Common myeloid progenitor, CD34-positive (primary cell): ENCODE measurements around the gene ROCK2.

Experiments used
- CTCF ChIA-PET: fragments of 350-600 bp; sonication (Branson Sonifier 250); formaldehyde crosslinking; loops from one replicate; lab custom pipeline; 2021; ENCODE audit warnings: antibody characterized with exemption; lab: Charles Lee
- POLR2A ChIA-PET: fragments of 350-600 bp; sonication (Branson Sonifier 250); formaldehyde crosslinking; loops from one replicate; lab custom pipeline; 2021; ENCODE audit warnings: antibody characterized with exemption; lab: Charles Lee
- DNase-seq, 3 donors: peaks; one replicate each; pipeline versions ENCODE4 v3.0.0 to v3.0.0-alpha.2; 2013
- H3K27ac ChIP-seq, 2 experiments: 1 replicate in 1 of 2; 2 replicates in 1 of 2; pipeline ENCODE4 v1.7.0; 2013; ENCODE audit warnings: inconsistent platforms in 2 of 2, low read length in 2 of 2, mild to moderate bottlenecking in 2 of 2, low read depth in 1 of 2, moderate library complexity in 1 of 2; ENCODE audit not compliant: severe bottlenecking in 2 of 2, insufficient read depth in 1 of 2, poor library complexity in 1 of 2
- H3K27me3 ChIP-seq, 5 experiments: replicated peaks in 2 of 5; 1 replicate in 3 of 5; 2 replicates in 2 of 5; pipeline versions ENCODE4 v1.6.1 to v1.7.0; 2013; ENCODE audit warnings: low read length in 4 of 5, mild to moderate bottlenecking in 2 of 5, moderate library complexity in 2 of 5, inconsistent platforms in 1 of 5; ENCODE audit not compliant: insufficient read depth in 5 of 5, control insufficient read depth in 4 of 5
- H3K36me3 ChIP-seq, 4 experiments: 1 replicate in 2 of 4; 2 replicates in 2 of 4; pipeline versions ENCODE4 v1.6.1 to v1.7.0; 2013; ENCODE audit warnings: low read length in 3 of 4, control low read depth in 1 of 4, mild to moderate bottlenecking in 1 of 4; ENCODE audit not compliant: control insufficient read depth in 4 of 4, insufficient read depth in 4 of 4
- H3K4me1 ChIP-seq, 4 experiments: 1 replicate in 3 of 4; 2 replicates in 1 of 4; pipeline versions ENCODE4 v1.6.1 to v1.7.1; 2013; ENCODE audit warnings: low read length in 3 of 4, mild to moderate bottlenecking in 3 of 4, control low read depth in 1 of 4, inconsistent platforms in 1 of 4, moderate library complexity in 1 of 4; ENCODE audit not compliant: control insufficient read depth in 4 of 4, insufficient read depth in 4 of 4; ENCODE audit errors: control extremely low read depth in 1 of 4
- H3K4me3 ChIP-seq, 7 experiments: 1 replicate in 4 of 7; 2 replicates in 3 of 7; pipeline versions ENCODE4 v1.5.1 to v1.7.0; 2013; ENCODE audit warnings: mild to moderate bottlenecking in 7 of 7, low read length in 6 of 7, moderate library complexity in 6 of 7, inconsistent platforms in 2 of 7, low read depth in 2 of 7, control low read depth in 1 of 7; ENCODE audit not compliant: insufficient read depth in 4 of 7, control insufficient read depth in 1 of 7; ENCODE audit errors: extremely low read depth in 1 of 7
- H3K9me3 ChIP-seq, 5 experiments: 1 replicate in 4 of 5; 2 replicates in 1 of 5; pipeline versions ENCODE4 v1.6.1 to v1.7.1; 2013; ENCODE audit warnings: low read length in 4 of 5, mild to moderate bottlenecking in 2 of 5, inconsistent platforms in 1 of 5, low read depth in 1 of 5, moderate library complexity in 1 of 5; ENCODE audit not compliant: control insufficient read depth in 4 of 5, insufficient read depth in 2 of 5; ENCODE audit errors: control extremely low read depth in 1 of 5
- WGBS: methylation state at CpG from one replicate; pipeline ENCODE4 v1.1.5; 2013; ENCODE audit not compliant: insufficient coverage; 5-methylcytosine and 5-hydroxymethylcytosine counted together

The ROCK2 gene

GRCh38 chr2:11203480-11203879 lies 141.0 kb downstream of the ROCK2 start:
- peaks cover 6 to 22% (median 15%) of the 10 kb centered on the region in 4 experiments for H3K4me1 ChIP-seq
- CTCF ChIA-PET = interaction anchor here (0.6 to 2.0 kb wide), 6 partner anchors 12 to 371 kb away, joined by 3 to 10 read pairs (median 4); a partner anchor contains a TSS
- H3K27me3 ChIP-seq = no peaks in the 10 kb centered on the region
- peak; percentile 34 to 80 (median 70) for DNase-seq
- WGBS = 17% methylated on average over 1 of the region's 3 CpGs
- peaks cover 12 to 33% (median 19%) of the 10 kb centered on the region in 4 experiments for H3K36me3 ChIP-seq
- H3K9me3 ChIP-seq = no peaks in the 10 kb centered on the region
- H3K4me3 ChIP-seq = peak overlapping the region in 2 of 7 experiments; percentile 23 to 24
- POLR2A ChIA-PET = interaction anchor here (0.5 kb wide), 1 partner anchor 70 kb away, joined by 6 read pairs; a partner anchor contains a TSS
- H3K27ac ChIP-seq = peak overlapping the region in 1 of 2 experiments; percentile 19

- ChIA-PET POLR2A (no interaction called here), CTCF (interaction anchor here (1.0 kb wide), 1 partner anchor 33 kb away, joined by 3 read pairs; no protein-coding TSS in a partner anchor)
- no peaks in the 10 kb centered on the region for H3K9me3 ChIP-seq
- H3K4me3 ChIP-seq = no peak overlapping the region
- peaks cover 9 to 37% (median 20%) of the 10 kb centered on the region in 4 experiments for H3K36me3 ChIP-seq
- peaks cover 6 to 22% (median 15%) of the 10 kb centered on the region in 4 experiments for H3K4me1 ChIP-seq
- no peak overlapping the region for H3K27ac ChIP-seq
- no peaks in the 10 kb centered on the region for H3K27me3 ChIP-seq
- no peak for DNase-seq
- WGBS = 100% methylated on average over 2 of the region's 5 CpGs
These were observed 142.5 kb downstream of the ROCK2 start for GRCh38 chr2:11201969-11202368.

- Histone ChIP-seq H3K27ac (no peak overlapping the region), H3K4me1 (peaks cover 6 to 22% (median 15%) of the 10 kb centered on the region in 4 experiments), H3K4me3 (no peak overlapping the region), H3K27me3 (no peaks in the 10 kb centered on the region), H3K36me3 (peaks cover 16 to 46% (median 25%) of the 10 kb centered on the region in 4 experiments), H3K9me3 (no peaks in the 10 kb centered on the region)
- DNase-seq = no peak
- ChIA-PET CTCF (interaction anchor here (1.0 kb wide), 1 partner anchor 13 kb away, joined by 4 read pairs; no protein-coding TSS in a partner anchor), POLR2A (no interaction called here)
- 100% methylated on average over 2 of the region's 2 CpGs for WGBS
These were observed 143.8 kb downstream of the ROCK2 start for GRCh38 chr2:11200651-11201050.

GRCh38 chr2:11196246-11196645 lies 148.2 kb downstream of the ROCK2 start:
- ChIA-PET POLR2A (no interaction called here), CTCF (no interaction called here)
- WGBS = 90% methylated on average over 2 of the region's 3 CpGs
- Histone ChIP-seq H3K27me3 (no peaks in the 10 kb centered on the region), H3K4me3 (no peak overlapping the region), H3K27ac (no peak overlapping the region), H3K36me3 (peaks cover 12 to 58% (median 29%) of the 10 kb centered on the region in 4 experiments), H3K9me3 (no peaks in the 10 kb centered on the region), H3K4me1 (no peaks in the 10 kb centered on the region)
- DNase-seq = no peak

- peak in 2 of 3 donors; percentile 37 to 47 for DNase-seq
These were observed 156.7 kb downstream of the ROCK2 start for GRCh38 chr2:11187731-11188130.

GRCh38 chr2:11187083-11187619 lies 157.3 kb downstream of the ROCK2 start:
- H3K36me3 ChIP-seq = peaks cover 6 to 15% (median 10%) of the 10 kb centered on the region in 4 experiments
- H3K27ac ChIP-seq = no peak overlapping the region
- CTCF ChIA-PET = interaction anchor here (0.6 to 1.2 kb wide), 2 partner anchors 13 to 54 kb away, joined by 4 read pairs; a partner anchor contains a TSS
- no peaks in the 10 kb centered on the region for H3K4me1 ChIP-seq
- POLR2A ChIA-PET = no interaction called here
- WGBS = 88% methylated on average over 2 of the region's 7 CpGs
- H3K4me3 ChIP-seq = no peak overlapping the region
- no peak for DNase-seq
- H3K27me3 ChIP-seq = no peaks in the 10 kb centered on the region
- H3K9me3 ChIP-seq = no peaks in the 10 kb centered on the region

More at GRCh38 chr2:11187731-11188130, 156.7 kb downstream of the ROCK2 start:
- no CpG with 5 or more reads among the region's 2 CpGs for WGBS
- ChIA-PET POLR2A (no interaction called here), CTCF (interaction anchor here (0.6 to 1.2 kb wide), 2 partner anchors 12 to 55 kb away, joined by 4 read pairs; a partner anchor contains a TSS)
- Histone ChIP-seq H3K9me3 (no peaks in the 10 kb centered on the region), H3K27ac (no peak overlapping the region), H3K27me3 (no peaks in the 10 kb centered on the region), H3K4me1 (no peaks in the 10 kb centered on the region), H3K4me3 (no peak overlapping the region), H3K36me3 (peaks cover 8 to 21% (median 12%) of the 10 kb centered on the region in 4 experiments)

- peaks cover 6 to 14% (median 10%) of the 10 kb centered on the region in 4 experiments for H3K36me3 ChIP-seq
- H3K27me3 ChIP-seq = no peaks in the 10 kb centered on the region
- H3K4me1 ChIP-seq = no peaks in the 10 kb centered on the region
- ChIA-PET CTCF (no interaction called here), POLR2A (no interaction called here)
- WGBS = 98% methylated on average over 4 of the region's 6 CpGs
- no peak overlapping the region for H3K27ac ChIP-seq
- no peak overlapping the region for H3K4me3 ChIP-seq
- H3K9me3 ChIP-seq = no peaks in the 10 kb centered on the region
- no peak for DNase-seq
These were observed 158.3 kb downstream of the ROCK2 start for GRCh38 chr2:11186145-11186544.
